ENCODE results near the gene S100PBP. TPM values are rescaled to one million over a fixed set of nuclear protein-coding genes. Genes with fewer than 3 reads are reported as not detected.

S100PBP gene
- polyA plus RNA-seq, 1 of the 3 experiments (the other 2 are of a cell fraction) = 13.2 TPM

GRCh38 chr1:32878637-32879041, 61.2 kb downstream of the S100PBP start:
- H3K9me3 ChIP-seq = no peaks in the 10 kb centered on the region
- peaks cover 4% of the 10 kb centered on the region for H3F3A ChIP-seq (replicated peaks; ENCODE audit: insufficient read depth)
- no peaks in the 10 kb centered on the region for H4K20me1 ChIP-seq (ENCODE audit: insufficient read depth)
- 70% methylated on average over 2 of the region's 5 CpGs for WGBS (ENCODE audit: low lambda C conversion rate)
- no peaks in the 10 kb centered on the region for H3K9me2 ChIP-seq
- H3K27ac ChIP-seq (ENCODE audit: low read depth in 2 of 2, low read length in 1 of 2) = no peak overlapping the region
- H3K4me3 ChIP-seq (ENCODE audit: low read depth in 2 of 2, low read length in 1 of 2) = no peak overlapping the region
- CTCF ChIA-PET = interaction anchor here (0.8 to 4.6 kb wide), 6 partner anchors 8 to 207 kb away, joined by 3 to 37 read pairs (median 4); partner anchors contain the start of gene HPCA
- H3K9ac ChIP-seq = no peak overlapping the region
- no peak overlapping the region for H2AFZ ChIP-seq (ENCODE audit: low read depth)
- TF ChIP-seq NFIC (IDR thresholded peaks at IDR 0.05; ENCODE audit: borderline replicate concordance) = no peak
- TF ChIP-seq FOXJ3 (CRISPR knock-in tag; IDR thresholded peaks at IDR 0.05) = no peak
- no peak for TF ChIP-seq RFX5 (IDR thresholded peaks at IDR 0.05; ENCODE audit: low read length)
- TF ChIP-seq USF1 (IDR thresholded peaks at IDR 0.05; ENCODE audit: borderline replicate concordance, low read depth) = no peak
- no peak for TF ChIP-seq RCOR1 (IDR thresholded peaks at IDR 0.05; ENCODE audit: low read length)
- no peak for TF ChIP-seq MXI1 (IDR thresholded peaks at IDR 0.05; ENCODE audit: low read depth, low read length)
- TF ChIP-seq SMC3 (IDR thresholded peaks at IDR 0.05; ENCODE audit: low read depth, low read length) = no peak
- no peak for TF ChIP-seq RAD21 (IDR thresholded peaks at IDR 0.05; ENCODE audit: low read length)
- TF ChIP-seq PBX3 (IDR thresholded peaks at IDR 0.05) = no peak
- TF ChIP-seq RXRA (IDR thresholded peaks at IDR 0.05; ENCODE audit: borderline replicate concordance, low read depth) = no peak
- no peak for TF ChIP-seq GABPA (IDR thresholded peaks at IDR 0.05; ENCODE audit: low read depth)
- no peak for TF ChIP-seq FOSL2 (IDR thresholded peaks at IDR 0.05; ENCODE audit: borderline replicate concordance, low read depth)
- no peaks in the 10 kb centered on the region for H3K36me3 ChIP-seq (replicated peaks in 1 of 2; ENCODE audit: control insufficient read depth in 1 of 2, insufficient read depth in 2 of 2, low read length in 1 of 2)
- DNase-seq = no peak
- no peaks in the 10 kb centered on the region for H3K79me2 ChIP-seq (ENCODE audit: insufficient read depth)
- H3K4me2 ChIP-seq = no peak overlapping the region
- H3K27me3 ChIP-seq (ENCODE audit: insufficient read depth) = no peaks in the 10 kb centered on the region
- POLR2A ChIA-PET = no interaction called here
- peaks cover 0 to 17% of the 10 kb centered on the region in 2 experiments; a peak in 1 of 4 replicates for H3K4me1 ChIP-seq (ENCODE audit: control insufficient read depth in 1 of 2, insufficient read depth in 2 of 2, low read depth in 1 of 2, low read length in 1 of 2)

DNA sequence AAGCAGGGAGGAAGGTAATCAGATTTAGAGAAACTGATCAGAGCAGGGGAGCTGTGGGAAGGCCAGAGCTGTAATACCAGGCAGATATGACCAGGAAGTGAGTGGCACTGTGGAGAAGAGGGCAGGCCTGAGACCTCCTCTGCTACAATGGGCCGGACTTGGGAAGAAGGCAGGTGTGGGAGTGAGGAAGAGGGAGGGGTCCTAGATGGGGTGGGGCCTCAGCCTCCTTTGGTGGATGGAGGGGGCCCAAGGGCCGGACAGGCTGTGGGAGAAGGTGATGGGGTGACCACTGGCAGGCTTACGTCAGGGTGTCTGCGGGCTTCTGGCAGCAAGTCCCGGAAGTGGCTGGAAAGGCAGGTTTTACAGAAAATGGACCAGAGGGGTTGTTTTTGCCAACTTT, 63.8 kb downstream of the S100PBP start:
- TF ChIP-seq MEF2A (IDR thresholded peaks at IDR 0.05; ENCODE audit: borderline replicate concordance, low read depth) (no peak), RAD21 (IDR thresholded peaks at IDR 0.05; ENCODE audit: low read length) (no peak), FOXJ3 (CRISPR knock-in tag; IDR thresholded peaks at IDR 0.05) (no peak), TEAD4 (IDR thresholded peaks at IDR 0.05; ENCODE audit: borderline replicate concordance, insufficient read depth) (no peak)

More for the DNA sequence above, 63.8 kb downstream of the S100PBP start:
- Histone ChIP-seq H3K79me2 (ENCODE audit: insufficient read depth) (no peaks in the 10 kb centered on the region), H2AFZ (ENCODE audit: low read depth) (no peak overlapping the region), H3K9ac (no peak overlapping the region), H4K20me1 (ENCODE audit: insufficient read depth) (no peaks in the 10 kb centered on the region), H3K4me3 (ENCODE audit: low read depth in 2 of 2, low read length in 1 of 2) (no peak overlapping the region), H3K9me2 (no peaks in the 10 kb centered on the region), H3K9me3 (no peaks in the 10 kb centered on the region), H3K4me1 (ENCODE audit: control insufficient read depth in 1 of 2, insufficient read depth in 2 of 2, low read depth in 1 of 2, low read length in 1 of 2) (peaks cover 0 to 17% of the 10 kb centered on the region in 2 experiments; a peak in 1 of 4 replicates), H3F3A (replicated peaks; ENCODE audit: insufficient read depth) (no peaks in the 10 kb centered on the region), H3K4me2 (no peak overlapping the region), H3K27me3 (ENCODE audit: insufficient read depth) (no peaks in the 10 kb centered on the region), H3K27ac (ENCODE audit: low read depth in 2 of 2, low read length in 1 of 2) (no peak overlapping the region), H3K36me3 (replicated peaks in 1 of 2; ENCODE audit: control insufficient read depth in 1 of 2, insufficient read depth in 2 of 2, low read length in 1 of 2) (no peaks in the 10 kb centered on the region)
- WGBS (ENCODE audit: low lambda C conversion rate) = 94% methylated on average over 5 of the region's 5 CpGs
- ChIA-PET CTCF (interaction anchor here (1.9 to 2.9 kb wide), 3 partner anchors 9 to 205 kb away, joined by 7 to 15 read pairs (median 13); no protein-coding TSS in a partner anchor), POLR2A (no interaction called here)
- no peak for DNase-seq

Measured in SK-N-SH (cell line).